ENCODE measurements around the gene CASP8. TPM values are rescaled to one million over a fixed set of nuclear protein-coding genes. Genes with fewer than 3 reads are reported as not detected.

CASP8 gene
- total and polyA plus RNA-seq, 9 donors, result 6.7 to 20.2 (median 12.6) TPM

DNA sequence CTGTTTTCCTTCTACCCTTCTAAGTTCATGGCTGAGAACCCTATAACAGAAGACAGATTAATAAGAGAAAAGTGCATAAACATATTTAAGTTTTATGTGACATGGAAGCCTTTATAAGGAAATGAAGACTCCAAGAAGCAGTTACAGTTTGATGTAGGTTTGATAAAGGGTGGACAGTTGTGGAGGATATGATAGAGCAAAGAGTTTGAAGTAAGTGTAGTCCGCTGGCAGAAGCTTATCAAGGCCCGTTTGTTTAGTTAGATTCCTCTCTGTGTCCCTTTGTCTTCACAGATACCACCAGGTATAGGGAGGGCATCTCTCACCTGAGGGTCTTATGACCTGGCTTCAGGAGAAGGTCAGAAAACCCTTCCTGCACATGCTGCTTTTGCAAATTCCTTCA, 10.4 kb upstream of the CASP8 start:
- Histone ChIP-seq H3K27me3 (no peaks in the 10 kb centered on the region), H3K4me1 (ENCODE audit: insufficient read depth) (peaks cover 2% of the 10 kb centered on the region), H3K27ac (no peak overlapping the region), H3K36me3 (no peaks in the 10 kb centered on the region), H3K9me3 (no peaks in the 10 kb centered on the region), H3K4me3 (no peak overlapping the region)
- intact Hi-C loops (cut with DNase I), result no loop called here
- WGBS, 3 donors, result 59 to 85% (median 76%) methylated on average over 2 of the region's 2 CpGs
- TF ChIP-seq EP300 (IDR thresholded peaks at IDR 0.05) (no peak), POLR2A (IDR thresholded peaks at IDR 0.05) (no peak)
- TF ChIP-seq, protein P1, sequence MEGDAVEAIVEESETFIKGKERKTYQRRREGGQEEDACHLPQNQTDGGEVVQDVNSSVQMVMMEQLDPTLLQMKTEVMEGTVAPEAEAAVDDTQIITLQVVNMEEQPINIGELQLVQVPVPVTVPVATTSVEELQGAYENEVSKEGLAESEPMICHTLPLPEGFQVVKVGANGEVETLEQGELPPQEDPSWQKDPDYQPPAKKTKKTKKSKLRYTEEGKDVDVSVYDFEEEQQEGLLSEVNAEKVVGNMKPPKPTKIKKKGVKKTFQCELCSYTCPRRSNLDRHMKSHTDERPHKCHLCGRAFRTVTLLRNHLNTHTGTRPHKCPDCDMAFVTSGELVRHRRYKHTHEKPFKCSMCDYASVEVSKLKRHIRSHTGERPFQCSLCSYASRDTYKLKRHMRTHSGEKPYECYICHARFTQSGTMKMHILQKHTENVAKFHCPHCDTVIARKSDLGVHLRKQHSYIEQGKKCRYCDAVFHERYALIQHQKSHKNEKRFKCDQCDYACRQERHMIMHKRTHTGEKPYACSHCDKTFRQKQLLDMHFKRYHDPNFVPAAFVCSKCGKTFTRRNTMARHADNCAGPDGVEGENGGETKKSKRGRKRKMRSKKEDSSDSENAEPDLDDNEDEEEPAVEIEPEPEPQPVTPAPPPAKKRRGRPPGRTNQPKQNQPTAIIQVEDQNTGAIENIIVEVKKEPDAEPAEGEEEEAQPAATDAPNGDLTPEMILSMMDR (IDR thresholded peaks at IDR 0.05), result no peak
- no peak for DNase-seq

DNA sequence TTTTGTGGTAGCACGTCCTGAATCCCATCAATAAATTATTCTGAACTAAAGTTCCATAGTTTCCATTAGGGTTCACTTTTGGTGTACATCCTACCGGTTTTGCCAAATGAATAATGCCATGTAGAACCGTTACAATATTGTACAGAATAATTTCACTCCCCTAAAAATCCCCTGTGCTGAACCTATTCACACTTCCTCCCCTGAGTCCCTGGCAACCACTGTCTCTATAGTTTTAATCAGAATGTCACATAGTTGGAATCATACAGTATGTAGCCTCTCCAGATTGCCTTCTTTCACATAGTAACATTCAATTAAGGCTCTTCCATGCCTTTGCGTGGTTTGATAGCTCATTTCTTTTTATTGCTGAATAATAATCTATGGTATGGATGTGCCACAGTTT, 9.6 kb upstream of the CASP8 start:
- intact Hi-C loops (cut with DNase I), result no loop called here
- H3K27me3 ChIP-seq, result no peaks in the 10 kb centered on the region
- no peak overlapping the region for H3K4me3 ChIP-seq
- WGBS, 3 donors, result 88 to 94% (median 90%) methylated on average over 4 of the region's 4 CpGs
- H3K4me1 ChIP-seq (ENCODE audit: insufficient read depth), result peaks cover 2% of the 10 kb centered on the region
- no peaks in the 10 kb centered on the region for H3K9me3 ChIP-seq
- no peaks in the 10 kb centered on the region for H3K36me3 ChIP-seq
- no peak for DNase-seq
- TF ChIP-seq, protein P1 (IDR thresholded peaks at IDR 0.05), result no peak
- TF ChIP-seq EP300 (IDR thresholded peaks at IDR 0.05) (no peak), POLR2A (IDR thresholded peaks at IDR 0.05) (no peak)
- H3K27ac ChIP-seq, result no peak overlapping the region

DNA sequence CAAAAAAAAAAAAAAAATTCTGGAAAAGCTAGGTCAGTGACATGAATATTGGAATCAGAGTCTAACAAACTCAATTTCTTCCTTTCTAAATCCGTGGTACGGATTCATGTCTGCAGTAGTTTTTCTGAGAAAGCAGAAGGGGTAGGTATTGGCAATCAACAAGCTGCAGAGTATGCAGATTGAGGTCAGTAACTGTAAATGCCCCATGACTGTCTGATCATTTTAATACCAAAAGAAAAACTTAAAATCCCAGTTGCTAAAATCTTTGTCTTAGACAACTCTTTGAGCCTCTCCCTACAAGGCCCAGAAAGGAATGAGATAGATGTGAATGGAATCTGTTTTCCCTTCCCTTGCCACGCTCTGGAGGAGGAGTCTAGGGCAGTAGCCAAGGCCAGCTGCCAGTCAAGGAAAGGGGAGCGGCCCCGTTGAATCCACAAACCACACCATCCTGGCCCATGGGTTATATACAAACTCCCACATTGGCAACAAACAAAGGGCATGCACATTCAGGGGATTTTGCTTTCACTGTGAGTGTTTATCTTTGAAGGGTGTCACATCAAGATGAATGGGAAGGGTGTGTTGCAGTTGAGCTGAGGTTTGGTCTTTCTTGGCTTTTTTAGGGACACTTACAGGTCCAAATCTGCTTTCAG, 6.1 kb upstream of the CASP8 start:
- no peaks in the 10 kb centered on the region for H3K9me3 ChIP-seq
- no peak for TF ChIP-seq EP300 (IDR thresholded peaks at IDR 0.05)
- TF ChIP-seq POLR2A (IDR thresholded peaks at IDR 0.05), result no peak
- DNase-seq, result no peak
- H3K36me3 ChIP-seq, result no peaks in the 10 kb centered on the region
- no peak overlapping the region for H3K4me3 ChIP-seq
- 34 to 49% (median 40%) methylated on average over 5 of the region's 5 CpGs for WGBS, 3 donors
- H3K4me1 ChIP-seq (ENCODE audit: insufficient read depth), result peaks cover 4% of the 10 kb centered on the region
- H3K27ac ChIP-seq, result no peak overlapping the region
- no peaks in the 10 kb centered on the region for H3K27me3 ChIP-seq
- intact Hi-C loops (cut with DNase I), result no loop called here

DNA sequence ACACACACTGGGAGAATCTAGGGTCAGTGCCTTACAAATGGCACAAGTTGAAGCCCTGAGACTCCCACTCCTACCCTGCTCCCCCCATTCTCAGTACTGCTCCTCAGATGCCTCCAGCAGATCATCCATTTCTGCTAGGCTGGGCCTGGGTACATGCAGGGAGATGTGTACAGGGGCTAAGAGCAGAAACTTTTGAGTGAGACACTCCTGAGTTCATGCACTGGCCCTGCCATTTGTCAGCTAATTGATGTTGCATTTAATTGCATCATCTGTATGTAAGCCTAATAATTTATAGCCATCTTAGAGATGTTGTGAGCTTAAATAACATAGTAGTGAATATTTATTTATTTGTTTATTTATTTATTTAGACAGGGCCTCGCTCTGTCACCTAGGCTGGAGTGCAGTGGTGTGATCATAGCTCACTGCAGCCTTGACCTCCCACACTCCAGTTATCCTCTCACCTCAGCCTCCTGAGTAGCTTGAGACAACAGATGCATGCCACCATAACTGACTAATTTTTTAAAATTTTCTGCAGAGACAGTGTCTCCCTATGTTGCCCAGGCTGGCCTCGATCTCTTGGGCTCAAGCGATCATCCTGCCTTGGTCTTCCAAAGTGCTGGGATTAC, 4.8 kb upstream of the CASP8 start:
- TF ChIP-seq, protein P1 (IDR thresholded peaks at IDR 0.05), result no peak
- no peak for TF ChIP-seq POLR2A (IDR thresholded peaks at IDR 0.05)
- no peak for TF ChIP-seq EP300 (IDR thresholded peaks at IDR 0.05)
- Histone ChIP-seq H3K36me3 (no peaks in the 10 kb centered on the region), H3K9me3 (no peaks in the 10 kb centered on the region), H3K4me3 (no peak overlapping the region), H3K4me1 (ENCODE audit: insufficient read depth) (peaks cover 5% of the 10 kb centered on the region), H3K27ac (no peak overlapping the region), H3K27me3 (no peaks in the 10 kb centered on the region)
- DNase-seq, result no peak
- intact Hi-C loops (cut with DNase I), result no loop called here
- 93 to 97% (median 94%) methylated on average over 3 of the region's 3 CpGs for WGBS, 3 donors

DNA sequence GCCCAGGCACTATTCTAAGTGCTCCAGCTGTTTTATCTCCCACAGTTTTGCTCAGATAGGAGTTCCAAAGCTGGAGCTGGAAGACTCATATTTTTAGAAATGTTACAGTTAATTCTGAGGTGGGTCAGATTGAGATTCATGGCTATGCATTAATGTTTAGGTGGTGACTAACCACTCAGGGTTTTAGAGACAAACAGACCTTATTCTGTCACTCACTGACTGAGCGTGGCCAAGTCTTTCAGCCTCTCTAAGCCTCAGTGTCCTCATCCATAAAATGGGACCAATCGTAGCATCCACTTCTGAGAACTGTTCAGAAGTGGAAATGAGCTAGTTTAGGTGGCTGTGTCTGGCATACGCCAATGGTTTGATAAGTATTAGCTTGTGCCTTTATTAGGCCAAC, 4.3 kb upstream of the CASP8 start:
- Histone ChIP-seq H3K36me3 (no peaks in the 10 kb centered on the region), H3K4me1 (ENCODE audit: insufficient read depth) (peaks cover 5% of the 10 kb centered on the region), H3K9me3 (no peaks in the 10 kb centered on the region), H3K4me3 (no peak overlapping the region), H3K27ac (no peak overlapping the region), H3K27me3 (no peaks in the 10 kb centered on the region)
- intact Hi-C loops (cut with DNase I), result no loop called here
- no peak for TF ChIP-seq POLR2A (IDR thresholded peaks at IDR 0.05)
- TF ChIP-seq EP300 (IDR thresholded peaks at IDR 0.05), result no peak
- TF ChIP-seq, protein P1 (IDR thresholded peaks at IDR 0.05), result no peak
- DNase-seq, result no peak
- WGBS, 3 donors, result 83 to 93% (median 90%) methylated on average over 3 of the region's 3 CpGs
